ENCODE results near the gene CACNG3. TPM values are rescaled to one million over a fixed set of nuclear protein-coding genes. Genes with fewer than 3 reads are reported as not detected.

Gene CACNG3
- total RNA-seq, 1 donor: not detected

DNA sequence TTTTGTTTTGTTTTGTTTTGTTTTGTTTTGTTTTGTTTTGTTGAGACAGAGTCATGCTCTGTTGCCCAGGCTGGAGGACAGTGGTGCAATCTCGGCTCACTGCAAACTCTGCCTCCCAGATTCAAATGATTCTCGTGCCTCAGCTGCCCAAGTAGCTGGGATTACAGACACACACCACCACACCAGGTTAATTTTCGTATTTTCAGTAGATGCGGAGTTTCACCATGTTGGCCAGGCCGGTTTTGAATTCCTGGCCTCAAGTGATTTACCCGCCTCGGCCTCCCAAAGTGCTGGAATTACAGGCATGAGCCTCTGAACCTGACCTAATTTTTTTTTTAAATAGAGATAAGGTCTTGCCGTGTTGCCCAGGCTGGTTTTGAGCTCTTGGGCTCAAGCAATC lies 46.5 kb downstream of the CACNG3 start:
- Histone ChIP-seq H3K4me3 (ENCODE audit: insufficient read depth, low read length) (no peak overlapping the region), H3K27ac (ENCODE audit: low read depth, low read length) (no peak overlapping the region), H3K79me2 (ENCODE audit: insufficient read depth, low read length) (no peaks in the 10 kb centered on the region), H3K4me2 (ENCODE audit: insufficient read depth, low read length) (no peak overlapping the region), H3K27me3 (ENCODE audit: insufficient read depth, low read length) (no peaks in the 10 kb centered on the region), H3K9me3 (ENCODE audit: low read depth, low read length) (no peaks in the 10 kb centered on the region), H4K20me1 (ENCODE audit: insufficient read depth, low read length) (no peaks in the 10 kb centered on the region), H2AFZ (ENCODE audit: low read length) (no peak overlapping the region), H3K36me3 (ENCODE audit: insufficient read depth, low read length) (no peaks in the 10 kb centered on the region), H3K4me1 (ENCODE audit: insufficient read depth, low read length) (no peaks in the 10 kb centered on the region)
- no peak for DNase-seq (ENCODE audit: insufficient read length, low spot score, missing footprints)
- TF ChIP-seq, protein P1, sequence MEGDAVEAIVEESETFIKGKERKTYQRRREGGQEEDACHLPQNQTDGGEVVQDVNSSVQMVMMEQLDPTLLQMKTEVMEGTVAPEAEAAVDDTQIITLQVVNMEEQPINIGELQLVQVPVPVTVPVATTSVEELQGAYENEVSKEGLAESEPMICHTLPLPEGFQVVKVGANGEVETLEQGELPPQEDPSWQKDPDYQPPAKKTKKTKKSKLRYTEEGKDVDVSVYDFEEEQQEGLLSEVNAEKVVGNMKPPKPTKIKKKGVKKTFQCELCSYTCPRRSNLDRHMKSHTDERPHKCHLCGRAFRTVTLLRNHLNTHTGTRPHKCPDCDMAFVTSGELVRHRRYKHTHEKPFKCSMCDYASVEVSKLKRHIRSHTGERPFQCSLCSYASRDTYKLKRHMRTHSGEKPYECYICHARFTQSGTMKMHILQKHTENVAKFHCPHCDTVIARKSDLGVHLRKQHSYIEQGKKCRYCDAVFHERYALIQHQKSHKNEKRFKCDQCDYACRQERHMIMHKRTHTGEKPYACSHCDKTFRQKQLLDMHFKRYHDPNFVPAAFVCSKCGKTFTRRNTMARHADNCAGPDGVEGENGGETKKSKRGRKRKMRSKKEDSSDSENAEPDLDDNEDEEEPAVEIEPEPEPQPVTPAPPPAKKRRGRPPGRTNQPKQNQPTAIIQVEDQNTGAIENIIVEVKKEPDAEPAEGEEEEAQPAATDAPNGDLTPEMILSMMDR (IDR thresholded peaks at IDR 0.05; ENCODE audit: extremely low read depth, low read depth, low read length): no peak

- no peaks in the 10 kb centered on the region for H3K79me2 ChIP-seq (ENCODE audit: insufficient read depth, low read length)
Observed at GRCh38 chr16:24308200-24308599, 52.1 kb downstream of the CACNG3 start.

GRCh38 chr16:24309258-24310142 lies 53.4 kb downstream of the CACNG3 start:
- Histone ChIP-seq H3K4me1 (ENCODE audit: insufficient read depth, low read length) (no peaks in the 10 kb centered on the region), H3K27ac (ENCODE audit: low read depth, low read length) (no peak overlapping the region), H2AFZ (ENCODE audit: low read length) (no peak overlapping the region), H3K36me3 (ENCODE audit: insufficient read depth, low read length) (no peaks in the 10 kb centered on the region), H3K4me3 (ENCODE audit: insufficient read depth, low read length) (no peak overlapping the region), H3K27me3 (ENCODE audit: insufficient read depth, low read length) (no peaks in the 10 kb centered on the region), H3K4me2 (ENCODE audit: insufficient read depth, low read length) (no peak overlapping the region), H3K79me2 (ENCODE audit: insufficient read depth, low read length) (no peaks in the 10 kb centered on the region), H4K20me1 (ENCODE audit: insufficient read depth, low read length) (no peaks in the 10 kb centered on the region), H3K9me3 (ENCODE audit: low read depth, low read length) (no peaks in the 10 kb centered on the region)
- TF ChIP-seq, protein P1 (IDR thresholded peaks at IDR 0.05; ENCODE audit: extremely low read depth, low read depth, low read length): no peak
- no peak for DNase-seq (ENCODE audit: insufficient read length, low spot score, missing footprints)

More at GRCh38 chr16:24308200-24308599, 52.1 kb downstream of the CACNG3 start:
- H3K27me3 ChIP-seq (ENCODE audit: insufficient read depth, low read length): no peaks in the 10 kb centered on the region
- H3K4me2 ChIP-seq (ENCODE audit: insufficient read depth, low read length): no peak overlapping the region
- H3K4me1 ChIP-seq (ENCODE audit: insufficient read depth, low read length): no peaks in the 10 kb centered on the region
- no peak overlapping the region for H2AFZ ChIP-seq (ENCODE audit: low read length)
- no peaks in the 10 kb centered on the region for H4K20me1 ChIP-seq (ENCODE audit: insufficient read depth, low read length)
- no peaks in the 10 kb centered on the region for H3K9me3 ChIP-seq (ENCODE audit: low read depth, low read length)
- TF ChIP-seq, protein P1 (IDR thresholded peaks at IDR 0.05; ENCODE audit: extremely low read depth, low read depth, low read length): no peak
- H3K36me3 ChIP-seq (ENCODE audit: insufficient read depth, low read length): no peaks in the 10 kb centered on the region
- no peak for DNase-seq (ENCODE audit: insufficient read length, low spot score, missing footprints)
- H3K4me3 ChIP-seq (ENCODE audit: insufficient read depth, low read length): no peak overlapping the region
- no peak overlapping the region for H3K27ac ChIP-seq (ENCODE audit: low read depth, low read length)

GRCh38 chr16:24315343-24315742 lies 59.2 kb downstream of the CACNG3 start:
- Histone ChIP-seq H3K36me3 (ENCODE audit: insufficient read depth, low read length) (no peaks in the 10 kb centered on the region), H2AFZ (ENCODE audit: low read length) (no peak overlapping the region), H3K4me1 (ENCODE audit: insufficient read depth, low read length) (no peaks in the 10 kb centered on the region), H4K20me1 (ENCODE audit: insufficient read depth, low read length) (no peaks in the 10 kb centered on the region), H3K4me2 (ENCODE audit: insufficient read depth, low read length) (no peak overlapping the region), H3K4me3 (ENCODE audit: insufficient read depth, low read length) (no peak overlapping the region), H3K27ac (ENCODE audit: low read depth, low read length) (no peak overlapping the region), H3K27me3 (ENCODE audit: insufficient read depth, low read length) (no peaks in the 10 kb centered on the region), H3K79me2 (ENCODE audit: insufficient read depth, low read length) (no peaks in the 10 kb centered on the region), H3K9me3 (ENCODE audit: low read depth, low read length) (no peaks in the 10 kb centered on the region)
- TF ChIP-seq, protein P1 (IDR thresholded peaks at IDR 0.05; ENCODE audit: extremely low read depth, low read depth, low read length): no peak
- no peak for DNase-seq (ENCODE audit: insufficient read length, low spot score, missing footprints)

All from osteoblast (primary cell).